Putamen (tissue), 1 donor: Measurements from ENCODE around the gene CELF2.

Experiments
- DNase-seq: peaks from one replicate; pipeline ENCODE4 v3.0.0-alpha.2; 2016; ENCODE audit warnings: low spot score

The CELF2 gene

DNA sequence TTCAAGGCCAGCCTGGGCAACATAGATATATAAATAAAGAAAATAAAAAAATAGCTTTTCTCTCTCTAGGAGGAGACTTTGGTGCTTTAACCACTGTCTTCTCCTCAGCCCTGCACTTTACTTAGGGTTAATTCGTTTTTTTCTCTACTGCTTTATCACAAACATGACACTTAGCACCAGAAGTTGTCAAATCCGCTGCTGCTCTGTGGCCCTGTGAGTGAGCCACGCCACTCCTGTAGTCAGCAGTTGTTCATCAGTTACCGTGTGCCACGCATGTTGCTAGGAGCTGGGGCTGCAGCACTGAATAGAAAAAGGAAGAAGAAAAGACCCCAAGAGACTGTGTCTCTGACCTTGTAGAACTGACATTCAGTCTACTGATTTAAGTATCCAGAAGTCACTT, 232.6 kb downstream of the CELF2 start:
- DNase-seq, result no peak

DNA sequence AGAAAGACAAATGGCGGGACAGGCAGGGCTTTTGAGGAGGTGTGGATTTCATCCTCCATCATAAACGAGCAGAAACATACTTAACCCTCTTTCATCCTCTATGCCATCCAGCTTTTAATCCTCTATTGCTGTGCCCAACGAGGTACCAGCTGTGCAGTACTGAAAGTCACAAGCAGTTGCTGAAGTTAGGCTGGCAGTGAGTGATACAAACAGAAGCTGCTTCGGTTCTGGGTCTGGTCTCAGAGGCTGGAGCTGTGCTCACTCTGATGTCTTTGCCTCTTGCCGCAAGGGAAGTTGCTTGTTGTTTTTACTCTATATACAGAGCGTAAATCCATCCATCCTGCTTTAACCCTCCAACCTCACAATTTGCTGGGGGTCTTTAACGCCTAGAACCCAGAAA, 235.2 kb downstream of the CELF2 start:
- DNase-seq, result no peak

DNA sequence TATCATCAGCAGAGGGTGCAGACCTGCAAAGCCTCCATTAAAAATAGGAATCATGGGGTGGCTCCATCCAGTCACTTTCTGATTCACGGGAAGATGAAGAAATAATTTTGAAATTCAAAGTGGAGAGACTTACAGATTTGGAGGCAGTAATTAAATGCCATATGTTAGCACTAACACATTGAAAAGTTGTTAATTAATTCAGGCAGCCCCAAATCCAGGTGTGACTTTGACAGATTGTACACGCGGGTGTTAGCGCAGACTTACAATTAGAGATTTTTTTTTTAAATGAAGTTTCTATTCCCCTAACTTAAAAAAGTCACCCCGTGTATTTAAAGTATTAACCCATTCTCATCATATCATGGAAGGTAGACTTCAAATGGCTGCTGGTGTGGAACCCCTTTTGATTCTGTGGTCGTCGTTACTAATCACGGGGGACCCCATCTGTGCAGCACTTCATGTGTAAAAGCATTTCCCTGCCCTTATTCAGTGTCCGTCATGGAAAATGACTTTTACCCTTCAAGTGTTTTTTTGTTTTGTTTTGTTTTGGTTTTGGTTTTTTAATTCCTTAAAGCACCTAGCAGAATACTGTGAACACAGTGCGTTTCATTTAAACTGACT, 235.8 kb downstream of the CELF2 start:
- no peak for DNase-seq

DNA sequence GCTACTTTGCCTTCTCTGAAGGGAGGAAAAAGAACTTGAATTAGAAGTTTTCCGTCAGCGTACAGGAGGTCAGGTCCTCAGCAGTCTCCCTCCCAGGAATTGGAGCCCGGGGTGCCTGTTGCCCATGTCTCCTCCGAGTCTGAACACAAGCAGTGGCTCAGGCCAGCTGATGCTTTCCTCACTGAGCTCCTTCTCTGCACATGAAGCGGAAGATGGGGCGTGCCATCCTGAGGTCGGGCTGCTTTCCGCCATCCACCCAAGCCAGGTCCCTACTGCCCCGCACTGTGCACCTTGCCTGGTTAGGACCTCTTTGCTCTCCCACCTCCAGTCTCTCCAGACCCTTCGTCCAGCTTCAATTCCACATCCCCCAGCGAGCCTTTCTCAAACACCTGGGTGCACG, 237.5 kb downstream of the CELF2 start:
- DNase-seq, result no peak

DNA sequence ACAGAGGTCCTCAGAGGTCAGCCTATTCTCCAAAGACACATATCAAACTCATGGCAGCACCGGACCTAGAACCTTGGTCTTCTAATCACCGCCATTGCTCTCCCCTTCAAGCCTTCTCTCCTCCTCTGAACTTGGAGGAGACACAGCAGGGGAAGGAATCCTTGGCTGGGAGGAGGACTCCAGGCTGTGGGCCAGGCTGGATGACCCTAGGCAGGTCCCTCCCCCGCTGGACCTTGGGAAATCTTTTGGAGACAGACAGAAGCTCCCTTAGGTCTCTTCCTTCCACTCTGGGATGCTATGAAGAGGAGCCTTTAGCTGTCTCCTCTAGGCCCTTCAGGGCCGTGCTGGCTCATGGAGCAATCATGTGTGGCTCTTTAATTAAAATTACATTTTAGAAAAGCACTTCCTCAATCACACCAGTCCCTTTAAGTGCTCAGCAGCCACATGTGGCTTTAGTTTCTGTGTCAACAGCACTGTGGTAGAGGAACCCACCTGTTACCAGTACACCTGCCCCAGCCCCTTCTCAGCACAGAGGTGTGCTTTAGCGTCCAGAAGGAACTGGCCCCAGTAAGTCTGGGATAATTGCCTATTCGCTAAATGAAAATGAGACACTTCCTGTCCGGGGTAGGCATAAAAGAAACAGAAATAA, 238.2 kb downstream of the CELF2 start:
- DNase-seq, result no peak

DNA sequence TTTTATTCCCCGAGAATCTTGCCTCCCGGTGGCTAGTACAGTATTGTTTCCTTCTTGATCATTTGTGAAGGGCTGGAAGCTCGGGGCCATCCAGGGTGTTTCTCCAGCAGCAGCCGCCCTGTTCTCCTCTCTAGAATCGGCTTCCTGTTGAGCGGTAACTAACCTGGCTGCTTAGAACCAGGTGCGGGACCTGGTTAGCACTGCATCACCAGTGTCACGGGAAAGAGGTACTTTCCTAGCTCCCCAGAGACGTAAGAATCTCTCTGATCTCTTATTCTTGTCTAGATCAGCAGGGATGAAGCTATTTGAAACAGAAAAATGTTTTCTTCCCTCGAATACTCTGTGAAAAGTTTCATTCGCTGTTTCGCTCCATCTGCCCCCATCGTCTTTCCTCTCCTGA, 239.2 kb downstream of the CELF2 start:
- no peak for DNase-seq

DNA sequence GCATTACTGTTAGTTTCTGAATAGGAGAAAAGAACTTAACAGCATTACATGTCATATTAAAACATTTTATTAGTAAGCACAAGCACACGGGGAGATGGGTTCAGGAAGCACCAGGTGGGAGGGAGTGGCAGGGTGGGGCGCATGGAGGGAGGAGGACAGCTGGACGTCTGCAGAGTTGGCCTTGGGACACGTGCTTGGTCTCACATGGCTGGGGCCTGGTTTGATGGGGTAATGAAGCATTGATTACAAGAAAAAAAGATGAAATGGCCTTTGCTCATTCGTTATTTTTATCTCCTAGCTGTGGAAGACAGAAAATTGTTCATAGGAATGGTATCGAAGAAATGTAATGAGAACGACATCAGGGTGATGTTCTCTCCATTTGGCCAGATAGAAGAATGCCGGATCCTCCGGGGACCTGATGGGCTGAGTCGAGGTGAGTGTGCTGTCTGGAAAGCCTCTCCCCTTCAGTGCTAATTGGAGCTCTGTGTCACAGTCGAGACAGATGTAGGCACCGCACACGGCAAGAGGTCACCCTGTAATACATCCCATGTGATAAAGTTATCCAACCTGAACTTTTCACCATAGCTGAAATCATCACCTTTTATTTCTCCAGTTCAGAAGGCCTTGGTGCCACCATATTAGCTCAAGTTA, 239.9 kb downstream of the CELF2 start:
- no peak for DNase-seq

DNA sequence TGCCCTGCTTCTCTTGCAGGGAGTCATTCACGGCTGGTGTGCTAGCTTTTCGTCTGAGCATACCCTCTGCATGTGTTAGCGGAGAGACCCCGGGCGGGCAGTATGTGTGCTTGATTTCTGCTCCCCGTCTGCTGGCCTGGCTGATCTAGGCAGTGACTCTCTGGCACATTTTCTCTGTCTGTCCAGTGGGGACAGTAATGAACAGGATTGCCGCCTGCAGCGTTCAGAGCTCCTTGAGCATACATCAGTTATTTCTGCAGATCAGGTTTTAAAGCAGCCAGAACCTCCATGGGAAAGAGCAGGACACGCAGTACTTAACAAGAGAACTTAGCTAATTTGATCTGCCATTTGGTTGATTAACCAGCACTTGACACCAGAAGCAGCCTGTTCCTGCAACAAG, 242.5 kb downstream of the CELF2 start:
- DNase-seq, result no peak

DNA sequence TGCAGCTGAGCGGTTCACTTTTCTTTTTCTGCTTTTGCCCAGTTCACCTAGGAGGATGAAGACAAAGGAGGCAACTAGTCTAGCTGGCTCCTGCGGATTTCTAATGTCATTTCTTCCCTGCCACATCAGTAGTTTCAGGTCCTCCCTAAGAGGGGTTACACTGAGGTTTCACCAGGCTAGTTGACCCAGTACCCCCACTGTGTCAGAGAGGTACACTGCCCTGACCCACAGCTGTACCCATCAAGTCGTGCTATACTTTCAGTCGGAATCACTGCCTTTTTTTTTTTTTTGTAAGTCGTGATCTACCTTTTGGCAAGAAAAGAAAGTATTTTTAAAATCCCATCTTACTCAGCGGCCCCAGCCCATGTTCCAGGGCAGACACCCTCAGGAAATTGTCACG, 243.5 kb downstream of the CELF2 start:
- DNase-seq, result no peak

DNA sequence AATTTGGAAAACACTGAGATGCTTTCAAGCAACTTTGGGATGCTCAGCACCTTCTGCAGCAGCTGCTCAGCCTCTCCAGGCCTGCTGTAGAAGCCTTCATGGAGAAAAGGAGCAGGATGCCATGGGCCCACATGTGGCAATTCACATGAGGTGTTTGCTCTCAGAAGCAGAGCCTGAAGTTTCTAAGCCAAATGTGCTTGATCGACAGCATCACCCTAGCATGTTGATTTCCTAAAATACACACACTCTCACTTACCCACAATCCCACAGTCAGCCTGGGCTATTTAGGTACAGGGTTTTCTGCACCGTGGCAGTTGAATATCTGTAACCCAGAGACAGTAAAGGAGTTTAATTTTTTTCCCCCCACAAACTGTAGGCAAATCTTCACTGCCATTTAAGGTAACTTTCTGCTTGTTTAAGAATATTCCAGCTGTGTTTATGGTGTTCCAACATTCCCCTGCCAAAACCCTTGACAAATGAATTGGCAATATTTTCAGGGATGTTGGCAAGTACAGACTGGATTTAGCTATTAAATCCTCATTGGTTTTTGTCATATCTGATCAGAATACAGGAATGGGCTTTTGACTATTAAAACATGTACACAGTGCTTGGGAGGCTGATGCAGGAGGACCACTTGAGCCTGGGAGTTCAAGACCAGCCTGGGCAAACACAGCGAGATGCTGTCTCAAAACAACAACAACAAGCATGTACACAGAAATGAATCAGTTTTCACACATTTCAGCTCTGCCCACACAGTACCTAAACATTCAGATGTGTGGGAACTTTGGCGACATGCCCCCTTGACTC, 244.2 kb downstream of the CELF2 start:
- no peak for DNase-seq

DNA sequence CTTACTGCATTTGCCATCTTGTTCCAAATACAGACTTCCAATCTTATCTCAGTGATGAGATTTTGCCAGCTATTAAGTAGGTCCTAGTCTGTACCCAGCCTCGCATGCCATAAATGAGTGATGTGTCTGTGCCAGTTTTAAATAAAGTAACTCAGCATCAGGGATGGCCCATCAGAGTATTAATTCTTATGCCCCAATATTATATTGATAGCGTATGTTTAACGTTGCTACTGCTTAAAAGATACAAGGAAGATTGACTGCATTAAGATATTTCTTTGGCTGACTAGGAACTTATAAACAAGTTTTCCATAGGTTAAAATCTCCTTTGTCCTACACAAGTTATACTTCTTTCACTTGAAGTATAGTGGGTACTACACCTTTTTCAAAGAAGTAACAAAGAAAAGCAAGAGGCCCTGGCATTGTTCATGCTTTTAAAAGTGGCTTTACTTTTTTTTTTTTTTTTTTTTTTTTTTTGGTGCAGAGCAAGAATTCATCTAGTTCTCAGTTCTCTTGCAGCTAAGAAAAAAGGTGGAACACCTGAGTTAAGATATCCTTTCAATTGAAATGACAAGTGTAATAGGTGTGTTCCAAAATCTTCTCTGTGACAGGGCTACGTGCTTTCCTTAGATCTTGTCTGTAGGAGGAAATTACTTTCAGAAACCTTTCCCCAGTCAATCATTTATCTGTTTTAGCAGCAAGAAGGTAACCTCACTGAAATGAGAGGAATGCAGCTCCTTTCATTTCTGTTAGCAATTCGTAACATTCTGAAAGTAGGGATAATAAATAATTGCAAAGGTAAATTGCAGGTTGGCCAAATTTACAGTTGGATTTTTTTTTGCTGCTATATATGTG, 245.0 kb downstream of the CELF2 start:
- peak; percentile 68 for DNase-seq

DNA sequence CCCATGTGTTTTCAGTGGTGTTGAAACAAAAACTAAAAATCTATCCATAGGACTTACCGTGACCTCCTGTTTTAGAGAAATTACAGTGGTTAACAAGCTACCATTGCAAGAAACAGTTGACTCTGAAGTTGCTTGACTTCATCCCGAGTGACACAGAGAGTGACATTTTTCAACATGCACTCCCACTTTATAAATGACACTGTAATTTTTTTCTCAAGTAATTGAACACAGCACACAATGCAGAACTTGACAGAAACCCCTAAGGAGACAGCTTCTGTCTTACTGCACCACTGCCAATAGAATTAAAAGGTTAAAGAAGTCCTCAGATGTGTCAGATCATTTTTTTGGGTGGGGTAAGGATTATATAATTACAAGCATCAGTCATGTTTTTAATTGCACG, 246.1 kb downstream of the CELF2 start:
- DNase-seq, result peak; percentile 59

DNA sequence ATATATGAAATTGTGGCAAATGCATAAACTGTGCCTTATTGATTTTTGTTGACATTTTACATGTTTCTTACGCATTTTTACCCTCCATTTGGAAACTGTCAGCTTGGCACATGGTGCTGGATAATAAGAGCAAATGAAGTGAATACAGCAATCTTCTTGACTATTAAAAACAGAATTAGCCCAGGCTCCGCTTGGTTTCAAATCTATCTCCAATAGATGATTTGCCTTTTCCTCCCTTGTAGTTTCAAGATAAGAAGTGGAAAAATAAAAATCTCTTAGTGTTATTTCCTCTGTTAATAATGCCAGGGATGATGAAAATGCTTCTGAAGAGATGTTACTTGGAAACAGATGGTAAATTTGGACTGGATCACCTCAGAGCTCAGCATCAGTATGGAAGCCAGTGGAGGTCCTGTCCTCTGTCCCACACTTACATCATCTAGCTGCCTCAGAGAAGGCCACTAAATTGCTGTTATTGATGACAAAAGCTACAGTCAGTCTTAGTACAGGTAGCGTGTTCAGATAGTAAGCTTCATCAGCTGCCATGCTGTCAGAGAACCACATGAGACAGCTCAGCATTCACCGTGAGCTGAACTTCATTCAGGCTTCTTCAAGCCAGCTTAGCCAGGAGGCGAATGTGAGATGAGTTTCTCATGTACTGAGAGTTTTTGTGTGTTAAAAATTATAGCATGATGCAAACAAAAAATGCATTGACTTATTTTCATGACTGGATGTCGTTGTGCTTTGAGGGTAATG, 246.8 kb downstream of the CELF2 start:
- no peak for DNase-seq

DNA sequence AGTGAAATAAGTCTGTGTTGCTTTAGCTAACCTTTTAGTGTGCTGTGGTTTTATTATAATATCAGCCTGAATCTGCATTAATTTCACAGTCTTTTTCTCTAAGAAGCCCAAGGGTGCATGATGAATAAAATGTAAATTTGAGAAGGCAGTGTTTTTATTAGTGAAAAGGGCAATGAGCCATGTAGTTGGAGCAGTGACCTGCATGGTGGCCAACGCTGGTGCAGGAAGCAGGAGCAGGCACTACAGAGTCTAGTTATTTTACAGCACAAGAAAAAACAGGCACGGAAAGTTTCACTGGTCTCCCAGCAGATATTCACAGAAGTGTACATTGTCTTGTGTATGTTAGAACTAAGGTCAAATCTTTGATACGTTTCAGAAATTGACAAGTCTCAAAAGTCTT, 247.8 kb downstream of the CELF2 start:
- no peak for DNase-seq

DNA sequence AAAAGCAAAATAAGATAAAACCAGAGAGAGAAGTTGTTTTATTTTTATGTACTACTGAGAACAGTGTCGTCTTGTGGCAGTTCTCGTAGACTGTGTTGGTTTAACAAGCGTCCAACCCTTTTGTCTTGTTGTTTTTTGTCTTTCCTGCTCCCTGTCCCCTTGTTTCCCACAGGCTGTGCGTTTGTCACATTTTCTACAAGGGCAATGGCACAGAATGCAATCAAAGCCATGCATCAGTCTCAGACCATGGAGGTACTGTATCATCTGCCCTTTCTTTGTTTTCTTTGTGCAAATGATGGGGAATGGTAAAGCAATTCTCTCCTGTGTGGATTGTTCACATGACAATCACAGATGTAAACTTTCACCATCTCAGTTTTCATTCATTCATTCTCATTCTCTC, 248.8 kb downstream of the CELF2 start:
- no peak for DNase-seq

DNA sequence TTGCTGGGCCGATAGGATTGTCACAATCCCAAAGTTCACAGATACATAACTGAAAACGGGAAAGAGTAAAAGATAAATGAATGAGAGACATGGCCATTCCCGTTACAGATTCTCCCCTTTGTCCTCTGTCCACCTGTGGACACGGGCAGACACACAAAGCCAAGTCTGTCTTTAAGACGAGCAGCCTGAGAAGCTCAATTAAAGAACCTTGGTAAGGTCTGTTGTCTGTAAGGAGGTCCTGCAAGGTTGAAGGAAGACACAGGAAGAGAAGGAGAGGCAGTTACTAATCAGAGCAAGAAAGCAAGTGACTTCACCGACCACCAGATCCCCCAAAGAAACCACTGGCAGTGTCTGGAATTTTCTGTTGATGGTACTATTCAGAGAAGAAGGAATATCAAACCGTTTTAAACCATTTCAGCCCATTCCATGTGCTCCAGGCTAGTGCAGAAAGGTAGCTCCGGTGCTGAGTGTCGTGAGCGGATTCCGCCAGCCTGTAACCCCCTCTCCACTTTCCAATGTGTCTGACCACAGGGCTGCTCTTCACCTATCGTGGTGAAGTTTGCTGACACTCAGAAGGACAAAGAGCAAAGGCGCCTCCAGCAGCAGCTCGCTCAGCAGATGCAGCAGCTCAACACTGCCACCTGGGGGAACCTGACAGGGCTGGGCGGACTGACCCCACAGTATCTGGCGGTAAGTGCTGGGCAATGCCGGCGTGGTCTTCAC, 252.6 kb downstream of the CELF2 start:
- no peak for DNase-seq

DNA sequence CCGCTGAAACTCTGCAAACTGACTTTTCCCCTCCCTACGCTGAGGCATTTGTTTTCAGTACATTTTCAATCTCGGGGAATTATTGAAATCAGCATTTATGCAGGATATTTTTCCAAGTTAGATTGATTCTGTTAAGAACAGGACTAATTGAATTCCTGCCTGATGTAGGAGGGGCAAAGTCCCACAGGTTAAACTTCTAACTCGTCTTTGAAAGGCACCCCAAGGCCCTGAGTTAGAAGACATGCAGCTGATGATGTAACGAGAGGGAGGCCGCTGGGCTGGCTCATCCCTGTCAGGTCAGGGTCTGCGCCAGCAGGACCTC, 253.1 kb downstream of the CELF2 start:
- no peak for DNase-seq

DNA sequence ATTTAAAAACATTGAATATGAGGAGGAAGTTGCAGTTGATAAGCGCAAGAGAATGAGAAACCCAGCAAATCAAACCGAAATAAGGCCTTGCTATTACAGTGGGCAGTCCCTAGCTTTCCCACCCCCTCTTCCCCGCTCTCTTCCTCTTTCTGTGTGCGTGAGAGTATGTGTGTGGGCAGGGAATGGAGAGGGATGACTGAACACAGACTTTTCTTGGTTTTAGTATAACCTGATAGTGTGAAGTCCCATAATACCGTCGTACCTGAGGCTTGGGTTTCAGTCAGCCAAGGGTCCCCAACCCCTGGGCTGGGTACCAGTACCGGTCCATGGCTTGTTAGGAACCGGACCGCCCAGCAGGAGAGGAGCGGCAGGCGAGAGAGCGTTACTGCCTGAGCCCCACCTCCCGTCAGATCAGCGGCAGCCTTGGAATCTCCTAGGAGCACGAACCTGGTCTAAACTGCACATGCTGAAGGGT, 255.3 kb downstream of the CELF2 start:
- no peak for DNase-seq

DNA sequence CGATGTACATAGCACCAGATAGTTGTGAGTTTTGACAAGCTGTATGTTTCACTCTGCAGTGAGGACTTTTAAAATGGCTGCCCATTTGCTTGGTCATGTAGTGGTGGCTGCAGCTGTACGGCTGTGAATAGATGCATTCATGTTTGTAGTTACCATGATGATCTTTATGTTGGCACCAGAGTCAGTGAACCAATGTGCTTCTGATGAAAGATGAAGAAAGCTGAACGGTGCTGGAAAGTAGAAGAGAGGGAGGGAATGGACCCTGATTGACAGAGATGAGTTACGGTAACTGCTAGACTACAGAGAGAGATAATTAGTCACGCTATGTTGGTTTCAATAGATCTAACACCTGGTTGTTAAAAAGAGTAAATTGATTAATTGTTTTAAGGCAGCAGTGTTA, 256.8 kb downstream of the CELF2 start:
- no peak for DNase-seq

DNA sequence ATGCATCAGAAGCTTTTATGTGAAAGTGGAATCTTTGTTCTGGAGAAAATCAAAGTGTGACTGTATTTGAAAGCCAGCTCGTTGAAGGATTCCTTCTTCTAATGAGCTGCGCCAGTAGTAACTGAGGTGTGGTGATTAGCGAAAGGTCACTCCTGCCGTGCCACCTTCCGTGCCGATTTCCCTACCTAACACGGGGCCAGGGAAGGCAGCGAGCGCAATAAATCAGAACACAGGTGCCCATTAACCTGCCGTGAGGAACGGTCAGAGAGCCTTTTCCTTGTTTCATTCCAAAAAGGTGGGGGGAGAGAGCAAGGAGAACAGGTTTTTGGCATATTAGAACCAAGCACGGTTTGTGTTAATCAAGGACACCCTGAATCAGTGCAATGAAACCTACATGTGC, 258.0 kb downstream of the CELF2 start:
- DNase-seq, result no peak
